HCT116 (cell line): ENCODE data around the gene SLC28A3. TPM values are rescaled to one million over a fixed set of nuclear protein-coding genes. Genes with fewer than 3 reads are reported as not detected.

Experiments
- ATAC-seq: fragments of 200-7000 bp; cut with Tn5 transposase; 2 replicates; pipeline ENCODE4 v1.9.1; 2020; ENCODE audit warnings: mild to moderate bottlenecking, moderate library complexity
- BruUV-seq: library from RNA; stranded (reverse); fragments of 400-500 nt; replicated peaks from 2 replicates; lab custom pipeline; 2021; lab: Mats Ljungman, UMichigan
- CTCF ChIA-PET: fragments of 300-600 bp; sonication (Branson Sonifier 250); formaldehyde crosslinking; loops from one replicate; lab custom pipeline; 2021; ENCODE audit warnings: antibody characterized with exemption; lab: Charles Lee
- POLR2A ChIA-PET: fragments of 300-600, 350-600 bp; sonication (Branson Sonifier 250); formaldehyde crosslinking; loops from one replicate; lab custom pipeline; 2021; ENCODE audit warnings: antibody characterized with exemption; lab: Charles Lee
- RAD21 ChIA-PET, 2 experiments: fragments of 300-600 bp; sonication (Branson Sonifier 250); formaldehyde crosslinking; loops; one replicate each; lab custom pipeline; 2023; ENCODE audit warnings: low total read pairs in 2 of 2; ENCODE audit not compliant: uncharacterized antibody in 2 of 2, unreplicated experiment in 2 of 2, low non-redundant PET in 1 of 2; lab: Charles Lee
- DNase-seq: peaks from one replicate; pipeline ENCODE4 v3.0.0-alpha.2; 2010; ENCODE audit warnings: low read depth, low spot score
- H2AFZ ChIP-seq: fragments of 200-600 bp; shearing (Covaris generic), sonication (generic); 2 replicates; pipeline ENCODE4 v1.6.1; 2017; ENCODE audit warnings: low read depth, mixed run types, mixed read lengths, antibody characterized with exemption, low read length; ENCODE audit not compliant: poor library complexity, severe bottlenecking
- H3K27ac ChIP-seq: 2 replicates; pipeline ENCODE4 v1.5.1; 2012; ENCODE audit warnings: low read depth, low read length
- H3K27me3 ChIP-seq: fragments of 200-600 bp; sonication (generic); 2 replicates; pipeline ENCODE4 v1.6.1; 2016; ENCODE audit warnings: mixed run types, low read length, mixed read lengths; ENCODE audit not compliant: insufficient read depth
- H3K36me3 ChIP-seq, 2 experiments: fragments of 200-500 bp in 1 of 2; fragments of 200-600 bp in 1 of 2; sonication (Bioruptor generic) in 1 of 2; sonication (generic) in 1 of 2; 2 replicates each; pipeline versions ENCODE4 v1.5.1 to v1.6.1; 2014 to 2016; ENCODE audit warnings: low read length in 2 of 2, inconsistent platforms in 1 of 2, mixed read lengths in 1 of 2, mixed run types in 1 of 2; ENCODE audit not compliant: insufficient read depth in 2 of 2, control insufficient read depth in 1 of 2
- H3K4me1 ChIP-seq, 2 experiments: fragments of 200-600 bp in 1 of 2; sonication (generic) in 1 of 2; 2 replicates each; pipeline versions ENCODE4 v1.5.1 to v1.6.1; 2012 to 2017; ENCODE audit warnings: low read length in 2 of 2, inconsistent platforms in 1 of 2, mild to moderate bottlenecking in 1 of 2, mixed read lengths in 1 of 2, mixed run types in 1 of 2, moderate library complexity in 1 of 2; ENCODE audit not compliant: insufficient read depth in 2 of 2, control insufficient read depth in 1 of 2
- H3K4me2 ChIP-seq: fragments of 200-600 bp; sonication (generic); 2 replicates; pipeline ENCODE4 v1.6.1; 2017; ENCODE audit warnings: mixed run types, low read length, mixed read lengths
- H3K4me3 ChIP-seq, 2 experiments: fragments of 200-600 bp in 1 of 2; sonication (generic) in 1 of 2; replicated peaks in 1 of 2; 2 replicates each; pipeline ENCODE4 v1.5.1; 2011 to 2016; ENCODE audit warnings: low read length in 2 of 2, control low read depth in 1 of 2, low read depth in 1 of 2, mild to moderate bottlenecking in 1 of 2, mixed read lengths in 1 of 2, mixed run types in 1 of 2
- H3K79me2 ChIP-seq: fragments of 200-600 bp; sonication (generic); 2 replicates; pipeline ENCODE4 v1.6.1; 2017; ENCODE audit warnings: mild to moderate bottlenecking, mixed run types, low read length, moderate library complexity, mixed read lengths; ENCODE audit not compliant: insufficient read depth
- H3K9ac ChIP-seq: fragments of 200-600 bp; sonication (generic); 2 replicates; pipeline ENCODE4 v1.6.1; 2016; ENCODE audit warnings: low read length, mixed read lengths
- H3K9me2 ChIP-seq: fragments of 200-600 bp; sonication (generic), shearing (Covaris generic); 2 replicates; pipeline ENCODE4 v1.6.1; 2017; ENCODE audit warnings: mixed run types, mild to moderate bottlenecking, moderate library complexity; ENCODE audit not compliant: insufficient read depth
- H3K9me3 ChIP-seq, 2 experiments: fragments of 200-500 bp in 1 of 2; fragments of 200-600 bp in 1 of 2; sonication (Bioruptor generic) in 1 of 2; sonication (generic) in 1 of 2; 2 replicates each; pipeline ENCODE4 v1.6.1; 2014 to 2017; ENCODE audit warnings: low read length in 2 of 2, mixed read lengths in 2 of 2, inconsistent platforms in 1 of 2, low read depth in 1 of 2, mild to moderate bottlenecking in 1 of 2, mixed run types in 1 of 2, moderate library complexity in 1 of 2; ENCODE audit not compliant: control insufficient read depth in 1 of 2, insufficient read depth in 1 of 2
- H4K20me1 ChIP-seq: fragments of 200-600 bp; sonication (generic), shearing (Covaris generic); 2 replicates; pipeline ENCODE4 v1.6.1; 2017; ENCODE audit warnings: mixed run types, mild to moderate bottlenecking, moderate library complexity; ENCODE audit not compliant: insufficient read depth
- CBX3 ChIP-seq: IDR thresholded peaks from 2 replicates; pipeline ENCODE4 v1.6.1; 2012; ENCODE audit warnings: low read depth
- CEBPB ChIP-seq: IDR thresholded peaks from 2 replicates; pipeline ENCODE4 v1.6.1; 2012; ENCODE audit warnings: low read depth
- EGR1 ChIP-seq: IDR thresholded peaks from 2 replicates; pipeline ENCODE4 v1.6.1; 2012; ENCODE audit warnings: low read depth
- EZH2phosphoT487 ChIP-seq: fragments of 200-600 bp; IDR thresholded peaks from 2 replicates; pipeline ENCODE4 v1.6.1; 2018; ENCODE audit warnings: antibody characterized with exemption, borderline replicate concordance
- FOSL1 ChIP-seq: IDR thresholded peaks from 2 replicates; pipeline ENCODE4 v1.6.1; 2012; ENCODE audit warnings: low read depth
- JUND ChIP-seq: IDR thresholded peaks from 2 replicates; pipeline ENCODE4 v1.6.1; 2012
- POLR2A ChIP-seq: IDR thresholded peaks from 2 replicates; pipeline ENCODE4 v1.7.0; 2011; ENCODE audit warnings: borderline replicate concordance; ENCODE audit not compliant: insufficient read depth, insufficient read length; ENCODE audit errors: extremely low read depth
- POLR2AphosphoS5 ChIP-seq: IDR thresholded peaks from 2 replicates; pipeline ENCODE4 v1.6.1; 2011; ENCODE audit warnings: mild to moderate bottlenecking, low read depth, low read length, moderate library complexity
- RAD21 ChIP-seq: IDR thresholded peaks from 2 replicates; pipeline ENCODE4 v1.6.1; 2012; ENCODE audit warnings: low read depth, mild to moderate bottlenecking
- REST ChIP-seq: IDR thresholded peaks from 2 replicates; pipeline ENCODE4 v1.6.1; 2012; ENCODE audit warnings: low read depth
- SP1 ChIP-seq: IDR thresholded peaks from 2 replicates; pipeline ENCODE4 v1.6.1; 2012; ENCODE audit warnings: low read depth
- TCF7L2 ChIP-seq: IDR thresholded peaks from 2 replicates; pipeline ENCODE4 v1.7.0; 2011; ENCODE audit warnings: borderline replicate concordance, inconsistent platforms; ENCODE audit not compliant: insufficient read depth, insufficient read length; ENCODE audit errors: extremely low read depth
- YY1 ChIP-seq: IDR thresholded peaks from 2 replicates; pipeline ENCODE4 v1.6.1; 2011; ENCODE audit warnings: low read length, low read depth, moderate library complexity, mild to moderate bottlenecking; ENCODE audit not compliant: insufficient replicate concordance; ENCODE audit errors: extremely low read depth
- ZBTB33 ChIP-seq: IDR thresholded peaks from 2 replicates; pipeline ENCODE4 v1.6.1; 2011; ENCODE audit warnings: mild to moderate bottlenecking, low read length, moderate library complexity; ENCODE audit not compliant: insufficient replicate concordance; ENCODE audit errors: extremely low read depth
- ZFX ChIP-seq: fragments of 450-650 bp; IDR thresholded peaks from 2 replicates; pipeline ENCODE4 v1.6.1; 2017
- ZNF274 ChIP-seq: fragments of 200-500 bp; sonication (Bioruptor generic); IDR thresholded peaks from 2 replicates; pipeline ENCODE4 v1.6.1; 2014; ENCODE audit warnings: mild to moderate bottlenecking, low read depth, low read length, inconsistent platforms
- intact Hi-C: fragments of 100-400 bp; cut with micrococcal nuclease; formaldehyde crosslinking; loops from 2 replicates; pipeline ENCODE4 v1.10.0; 2022
- total RNA-seq: library from RNA; stranded (reverse); gene quantifications from one replicate; pipeline ENCODE4 v1.2.1, GENCODE V29; 2021; ENCODE audit not compliant: unreplicated experiment

SLC28A3 gene
- total RNA-seq, 1 experiment from 2014 or later = not detected

- Histone ChIP-seq H3K9me2 (no peaks in the 10 kb centered on the region), H3K9me3 (no peaks in the 10 kb centered on the region), H3K4me1 (no peaks in the 10 kb centered on the region), H3K36me3 (no peaks in the 10 kb centered on the region), H4K20me1 (no peaks in the 10 kb centered on the region), H3K9ac (no peak overlapping the region), H3K27ac (no peak overlapping the region), H3K79me2 (no peaks in the 10 kb centered on the region), H2AFZ (no peak overlapping the region), H3K27me3 (no peaks in the 10 kb centered on the region), H3K4me3 (no peak overlapping the region), H3K4me2 (no peak overlapping the region)
- CTCF ChIA-PET = no interaction called here
- ATAC-seq (no peak), DNase-seq (no peak)
- BruUV-seq = no TSS peak
- POLR2A ChIA-PET = no interaction called here
- TF ChIP-seq ZNF274 (no peak), YY1 (no peak), ZFX (no peak), POLR2AphosphoS5 (no peak), CEBPB (no peak), RAD21 (no peak), JUND (no peak), TCF7L2 (no peak), FOSL1 (no peak), SP1 (no peak), CBX3 (no peak), EGR1 (no peak)
- intact Hi-C loops = no loop called here
- RAD21 ChIA-PET = no interaction called here
Observed at GRCh38 chr9:84229191-84229590, 111.4 kb downstream of the SLC28A3 start.

DNA sequence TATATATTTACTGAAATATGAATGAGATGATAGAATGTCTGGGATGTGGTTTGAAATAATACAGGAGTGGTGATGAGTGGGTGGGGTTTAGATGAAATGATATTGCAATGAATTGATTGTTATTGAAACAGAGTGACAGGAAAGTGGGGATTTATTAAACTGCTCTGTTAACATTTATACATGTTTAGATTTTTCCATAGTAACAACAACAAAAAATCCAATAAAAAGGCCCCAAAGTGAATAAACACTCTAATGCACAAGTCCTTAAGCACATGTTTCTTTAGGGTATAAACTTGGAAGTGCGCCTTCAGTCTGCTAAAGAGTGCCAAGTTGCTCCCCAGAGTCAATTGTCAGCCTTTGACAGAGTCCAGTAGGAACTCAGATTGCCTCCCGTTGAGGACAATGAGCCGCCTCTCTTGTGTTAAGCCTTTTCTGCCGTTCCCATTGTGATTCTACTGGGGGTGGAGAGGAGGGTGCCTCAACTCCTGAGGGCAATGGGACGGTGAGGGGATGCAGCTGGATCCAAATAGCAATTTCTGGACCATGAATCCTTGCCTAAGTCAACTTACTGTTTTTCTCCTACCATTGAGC lies 112.3 kb downstream of the SLC28A3 start:
- no peak overlapping the region for H3K4me2 ChIP-seq
- no peak overlapping the region for H3K9ac ChIP-seq
- H2AFZ ChIP-seq = no peak overlapping the region
- DNase-seq (no peak), ATAC-seq (no peak)
- no peaks in the 10 kb centered on the region for H3K27me3 ChIP-seq
- no peaks in the 10 kb centered on the region for H3K9me3 ChIP-seq
- no peak overlapping the region for H3K27ac ChIP-seq
- no peaks in the 10 kb centered on the region for H3K9me2 ChIP-seq
- H3K36me3 ChIP-seq = no peaks in the 10 kb centered on the region
- BruUV-seq = no TSS peak
- CTCF ChIA-PET = no interaction called here
- no peaks in the 10 kb centered on the region for H4K20me1 ChIP-seq
- no peaks in the 10 kb centered on the region for H3K79me2 ChIP-seq
- intact Hi-C loops = no loop called here
- POLR2A ChIA-PET = no interaction called here
- no peak overlapping the region for H3K4me3 ChIP-seq
- RAD21 ChIA-PET = no interaction called here
- no peaks in the 10 kb centered on the region for H3K4me1 ChIP-seq
- no peak for TF ChIP-seq RAD21
- TF ChIP-seq REST = no peak
- TF ChIP-seq JUND = no peak
- TF ChIP-seq EGR1 = no peak
- TF ChIP-seq POLR2A = no peak
- TF ChIP-seq ZNF274 = no peak
- no peak for TF ChIP-seq ZFX
- TF ChIP-seq EZH2phosphoT487 = no peak
- TF ChIP-seq ZBTB33 = no peak
